H1 (cell line): Measurements from ENCODE around the gene TMEM107. TPM values are rescaled to one million over a fixed set of nuclear protein-coding genes. Genes with fewer than 3 reads are reported as not detected.
A peak's percentile ranks its signal among the peaks of the same experiment; 100 is the strongest.

Experiments
- BRCA1 ChIP-seq: IDR thresholded peaks from 2 replicates; pipeline ENCODE4 v1.6.1; 2012; ENCODE audit warnings: low read depth, low read length, improper control_type of control experiment
- CTBP2 ChIP-seq: IDR thresholded peaks from 2 replicates; pipeline ENCODE4 v1.7.0; 2011; ENCODE audit warnings: borderline replicate concordance, mild to moderate bottlenecking, moderate library complexity, mixed read lengths, low read length; ENCODE audit not compliant: insufficient read depth, insufficient read length
- EGR1 ChIP-seq: IDR thresholded peaks from 2 replicates; pipeline ENCODE4 v1.6.1; 2011; ENCODE audit warnings: low read depth, low read length, borderline replicate concordance
- EZH2 ChIP-seq: fragments of 200-600 bp; sonication (generic); IDR thresholded peaks from 2 replicates; pipeline ENCODE4 v1.7.1; 2012; ENCODE audit warnings: low read depth, mild to moderate bottlenecking, moderate library complexity, low read length, inconsistent platforms; ENCODE audit not compliant: severe bottlenecking
- NANOG ChIP-seq: IDR thresholded peaks from 2 replicates; pipeline ENCODE4 v1.6.1; 2011; ENCODE audit warnings: low read length, low read depth, mild to moderate bottlenecking, inconsistent platforms; ENCODE audit not compliant: insufficient read depth, poor library complexity, severe bottlenecking
- POLR2A ChIP-seq, 2 experiments: IDR thresholded peaks; 1 replicate in 1 of 2; 2 replicates in 1 of 2; pipeline ENCODE4 v1.6.1; 2011; ENCODE audit warnings: low read depth in 2 of 2, low read length in 2 of 2, mild to moderate bottlenecking in 2 of 2; ENCODE audit errors: control extremely low read depth in 1 of 2
- RXRA ChIP-seq: IDR thresholded peaks from 2 replicates; pipeline ENCODE4 v1.6.1; 2011; ENCODE audit warnings: low read depth, mild to moderate bottlenecking, low read length, moderate library complexity; ENCODE audit not compliant: insufficient read depth
- SP1 ChIP-seq: IDR thresholded peaks from 2 replicates; pipeline ENCODE4 v1.6.1; 2011; ENCODE audit warnings: low read depth, low read length
- polyA plus RNA-seq, 7 experiments: library from polyadenylated mRNA; depleted of rRNA in 3 of 7; stranded (reverse) in 5 of 7; unstranded in 2 of 7; fragments of >200 nt in 5 of 7; fragments of 200-250 nt in 2 of 7; gene quantifications; 1 replicate in 5 of 7; 2 replicates in 1 of 7; 4 replicates in 1 of 7; pipeline versions ENCODE4 v1.2.1 to v1.2.3, GENCODE V29; 2011 to 2013; ENCODE audit warnings: missing spikeins in 2 of 7, mixed read lengths in 2 of 7
- total RNA-seq: library from RNA; stranded (reverse); fragmentation: NEBNext Ultra II Directional; extraction: Animal tissue kit (Norgen Biotek cat#: 25700); gene quantifications from 2 replicates; pipeline ENCODE4 v1.2.1, GENCODE V29; 2021
- TF ChIP-seq, protein P1 (sequence below), 3 experiments: IDR thresholded peaks; 1 replicate in 2 of 3; 2 replicates in 1 of 3; pipeline versions ENCODE4 v1.5.1 to v1.6.1; 2011; ENCODE audit warnings: low read length in 3 of 3, mild to moderate bottlenecking in 3 of 3, inconsistent platforms in 2 of 3, low read depth in 1 of 3, moderate library complexity in 1 of 3; ENCODE audit not compliant: insufficient read depth in 1 of 3; ENCODE audit errors: control extremely low read depth in 1 of 3
- TF ChIP-seq, protein P2 (sequence below): IDR thresholded peaks from 2 replicates; pipeline ENCODE4 v1.6.1; 2012; ENCODE audit warnings: inconsistent platforms

The TMEM107 gene
- total and polyA plus RNA-seq, 2 of the 8 experiments (the other 6 are each of a cell fraction or from before 2014, with no cell fraction given), result 17.3 to 21.5 TPM

DNA sequence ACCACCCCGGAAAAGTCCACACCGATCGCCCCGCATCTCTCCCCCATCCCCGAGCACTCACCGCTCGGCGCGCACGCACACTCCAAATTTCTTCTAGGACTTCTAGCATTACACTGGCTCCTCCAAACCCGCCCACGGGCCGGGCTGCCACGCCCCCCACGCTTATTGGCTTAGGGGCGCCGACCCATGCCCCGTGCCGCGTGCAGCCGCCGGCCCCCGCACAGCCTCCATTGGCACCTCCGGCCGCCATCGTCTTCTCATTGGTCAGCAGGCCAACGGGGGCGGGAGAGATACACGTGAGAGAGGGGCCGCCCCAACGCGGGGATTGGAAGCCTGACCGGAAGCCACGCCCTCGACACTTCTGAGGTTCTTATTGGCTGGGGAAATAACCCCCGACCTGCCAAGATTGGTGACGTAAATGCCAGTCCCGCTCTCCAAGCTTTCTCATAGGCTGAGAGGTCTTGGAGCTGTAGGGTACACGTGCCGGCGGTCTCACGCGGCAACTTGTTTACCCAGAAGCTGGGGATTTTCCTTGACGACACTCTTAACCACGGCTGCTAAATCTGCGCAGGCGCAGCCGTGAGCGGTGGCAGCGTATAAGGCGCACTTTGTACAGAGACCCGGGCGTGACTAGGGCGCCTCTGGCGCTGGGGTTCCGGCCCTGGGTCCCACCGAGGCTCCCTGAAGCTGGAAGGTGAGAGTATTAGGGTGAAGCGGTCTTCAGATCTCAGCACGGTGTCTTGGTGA is 19.8 kb downstream of the TMEM107 start (continued):
- TF ChIP-seq, protein P1, sequence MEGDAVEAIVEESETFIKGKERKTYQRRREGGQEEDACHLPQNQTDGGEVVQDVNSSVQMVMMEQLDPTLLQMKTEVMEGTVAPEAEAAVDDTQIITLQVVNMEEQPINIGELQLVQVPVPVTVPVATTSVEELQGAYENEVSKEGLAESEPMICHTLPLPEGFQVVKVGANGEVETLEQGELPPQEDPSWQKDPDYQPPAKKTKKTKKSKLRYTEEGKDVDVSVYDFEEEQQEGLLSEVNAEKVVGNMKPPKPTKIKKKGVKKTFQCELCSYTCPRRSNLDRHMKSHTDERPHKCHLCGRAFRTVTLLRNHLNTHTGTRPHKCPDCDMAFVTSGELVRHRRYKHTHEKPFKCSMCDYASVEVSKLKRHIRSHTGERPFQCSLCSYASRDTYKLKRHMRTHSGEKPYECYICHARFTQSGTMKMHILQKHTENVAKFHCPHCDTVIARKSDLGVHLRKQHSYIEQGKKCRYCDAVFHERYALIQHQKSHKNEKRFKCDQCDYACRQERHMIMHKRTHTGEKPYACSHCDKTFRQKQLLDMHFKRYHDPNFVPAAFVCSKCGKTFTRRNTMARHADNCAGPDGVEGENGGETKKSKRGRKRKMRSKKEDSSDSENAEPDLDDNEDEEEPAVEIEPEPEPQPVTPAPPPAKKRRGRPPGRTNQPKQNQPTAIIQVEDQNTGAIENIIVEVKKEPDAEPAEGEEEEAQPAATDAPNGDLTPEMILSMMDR (IDR thresholded peaks at IDR 0.05; ENCODE audit: control extremely low read depth in 1 of 3, insufficient read depth in 1 of 3, low read depth in 1 of 3, low read length in 3 of 3), result peak in 1 of 3 experiments; percentile 9; a peak in 1 of 4 replicates
- no peak for TF ChIP-seq RXRA
- TF ChIP-seq POLR2A (IDR thresholded peaks at IDR 0.05; ENCODE audit: control extremely low read depth in 1 of 2, low read depth in 2 of 2, low read length in 2 of 2), result peak; percentile 54 to 69
- no peak for TF ChIP-seq CTBP2
- no peak for TF ChIP-seq EZH2
- TF ChIP-seq EGR1, result peak; percentile 95
- no peak for TF ChIP-seq BRCA1
- peak; percentile 98 for TF ChIP-seq SP1
- TF ChIP-seq, protein P2, sequence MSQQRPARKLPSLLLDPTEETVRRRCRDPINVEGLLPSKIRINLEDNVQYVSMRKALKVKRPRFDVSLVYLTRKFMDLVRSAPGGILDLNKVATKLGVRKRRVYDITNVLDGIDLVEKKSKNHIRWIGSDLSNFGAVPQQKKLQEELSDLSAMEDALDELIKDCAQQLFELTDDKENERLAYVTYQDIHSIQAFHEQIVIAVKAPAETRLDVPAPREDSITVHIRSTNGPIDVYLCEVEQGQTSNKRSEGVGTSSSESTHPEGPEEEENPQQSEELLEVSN, result peak; percentile 94
- peak; percentile 39 for TF ChIP-seq NANOG
